Measurements from ENCODE around the gene BANK1. TPM values are rescaled to one million over a fixed set of nuclear protein-coding genes. Genes with fewer than 3 reads are reported as not detected.

Gene BANK1
- total RNA-seq, 1 experiment from 2014 or later = 52.6 TPM

DNA sequence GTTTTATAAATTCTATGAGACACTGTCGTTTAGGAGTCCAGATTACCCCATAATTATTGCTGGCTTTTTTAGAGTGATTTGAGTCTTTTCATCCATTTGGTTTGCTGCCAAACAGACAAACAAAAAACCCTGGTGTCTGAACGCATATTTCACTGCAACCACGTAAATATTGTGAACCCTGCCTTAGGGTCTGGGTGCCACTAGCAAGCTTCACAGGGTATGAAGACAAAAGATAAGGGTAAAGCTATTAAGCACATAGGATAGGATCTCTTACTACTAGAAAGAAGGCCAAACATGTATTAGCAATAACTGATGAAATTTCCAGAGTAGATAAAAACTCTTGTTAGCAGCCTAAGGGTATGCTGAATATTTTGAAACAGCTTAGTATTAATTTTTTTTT lies 143.3 kb downstream of the BANK1 start:
- Histone ChIP-seq H4K20me1 (ENCODE audit: insufficient read depth, low read depth, low read length) (no peaks in the 10 kb centered on the region), H3K4me1 (ENCODE audit: low read length) (peaks cover 12% of the 10 kb centered on the region), H3K9me3 (ENCODE audit: low read length) (no peaks in the 10 kb centered on the region), H3K4me3 (ENCODE audit: low read length) (no peak overlapping the region), H2AFZ (ENCODE audit: low read length) (no peak overlapping the region), H3K36me3 (ENCODE audit: insufficient read depth, low read length) (peaks cover 5% of the 10 kb centered on the region; the same call in 1 of the 2 replicates), H3K9ac (ENCODE audit: low read length) (no peak overlapping the region), H3K79me2 (ENCODE audit: low read length) (no peaks in the 10 kb centered on the region; the same call in 1 of the 2 replicates), H3K27me3 (ENCODE audit: low read length) (no peaks in the 10 kb centered on the region), H3K27ac (ENCODE audit: low read length) (no peak overlapping the region), H3K4me2 (ENCODE audit: low read depth, low read length, poor library complexity, severe bottlenecking) (no peak overlapping the region), H3K9me2 (replicated peaks; ENCODE audit: insufficient read depth, low read length) (no peaks in the 10 kb centered on the region)
- no peak for DNase-seq

DNA sequence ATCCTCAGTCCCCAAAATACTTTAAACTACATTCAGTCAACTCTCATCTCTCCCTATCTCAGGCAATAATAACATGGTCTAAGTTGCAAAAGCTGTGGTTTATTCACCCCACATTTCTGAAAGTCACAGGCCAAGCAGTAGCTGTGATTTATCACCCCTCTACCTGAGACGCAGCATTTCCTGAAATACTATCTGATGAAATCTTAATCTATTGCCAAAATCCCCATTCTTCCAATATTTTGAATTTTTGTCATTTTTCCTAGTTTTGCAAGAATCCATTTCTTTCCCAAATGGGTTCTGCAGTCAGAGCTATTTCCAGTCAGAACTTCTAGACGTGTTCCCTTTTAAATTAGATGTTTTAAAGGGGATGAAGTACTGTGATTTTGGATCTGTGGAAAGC lies 148.3 kb downstream of the BANK1 start:
- no peak for DNase-seq
- Histone ChIP-seq H3K4me3 (ENCODE audit: low read length) (no peak overlapping the region), H3K4me2 (ENCODE audit: low read depth, low read length, poor library complexity, severe bottlenecking) (peak overlapping the region; percentile 17), H3K79me2 (ENCODE audit: low read length) (peaks cover 4% of the 10 kb centered on the region; the same call in 1 of the 2 replicates), H3K4me1 (ENCODE audit: low read length) (peaks cover 57% of the 10 kb centered on the region), H2AFZ (ENCODE audit: low read length) (no peak overlapping the region), H3K9me3 (ENCODE audit: low read length) (no peaks in the 10 kb centered on the region), H3K27me3 (ENCODE audit: low read length) (no peaks in the 10 kb centered on the region), H4K20me1 (ENCODE audit: insufficient read depth, low read depth, low read length) (no peaks in the 10 kb centered on the region), H3K36me3 (ENCODE audit: insufficient read depth, low read length) (peaks cover 5% of the 10 kb centered on the region; the same call in 1 of the 2 replicates), H3K9me2 (replicated peaks; ENCODE audit: insufficient read depth, low read length) (no peaks in the 10 kb centered on the region), H3K27ac (ENCODE audit: low read length) (peak overlapping the region; percentile 86; the same call in 1 of the 2 replicates), H3K9ac (ENCODE audit: low read length) (no peak overlapping the region)

- H3K36me3 ChIP-seq (ENCODE audit: insufficient read depth, low read length) = no peaks in the 10 kb centered on the region
- H3K27me3 ChIP-seq (ENCODE audit: low read length) = no peaks in the 10 kb centered on the region
- H3K27ac ChIP-seq (ENCODE audit: low read length) = peak overlapping the region; percentile 86
- peak; percentile 59 for DNase-seq
- H3K4me3 ChIP-seq (ENCODE audit: low read length) = peak overlapping the region; percentile 30
- H3K4me1 ChIP-seq (ENCODE audit: low read length) = peaks cover 58% of the 10 kb centered on the region
- no peaks in the 10 kb centered on the region for H4K20me1 ChIP-seq (ENCODE audit: insufficient read depth, low read depth, low read length)
- H3K9ac ChIP-seq (ENCODE audit: low read length) = peak overlapping the region; percentile 31; the same call in 1 of the 2 replicates
- no peaks in the 10 kb centered on the region for H3K9me2 ChIP-seq (replicated peaks; ENCODE audit: insufficient read depth, low read length)
- no peak overlapping the region for H2AFZ ChIP-seq (ENCODE audit: low read length)
- peaks cover 4% of the 10 kb centered on the region; the same call in 1 of the 2 replicates for H3K79me2 ChIP-seq (ENCODE audit: low read length)
- peak overlapping the region; percentile 59 for H3K4me2 ChIP-seq (ENCODE audit: low read depth, low read length, poor library complexity, severe bottlenecking)
- no peaks in the 10 kb centered on the region for H3K9me3 ChIP-seq (ENCODE audit: low read length)
Observed at GRCh38 chr4:101941816-101942358, 151.4 kb downstream of the BANK1 start.

- Histone ChIP-seq H4K20me1 (ENCODE audit: insufficient read depth, low read depth, low read length) (no peaks in the 10 kb centered on the region), H3K9me2 (replicated peaks; ENCODE audit: insufficient read depth, low read length) (no peaks in the 10 kb centered on the region), H3K27ac (ENCODE audit: low read length) (peak overlapping the region; percentile 86), H3K36me3 (ENCODE audit: insufficient read depth, low read length) (no peaks in the 10 kb centered on the region), H2AFZ (ENCODE audit: low read length) (no peak overlapping the region), H3K9ac (ENCODE audit: low read length) (no peak overlapping the region), H3K4me3 (ENCODE audit: low read length) (no peak overlapping the region), H3K79me2 (ENCODE audit: low read length) (peaks cover 4% of the 10 kb centered on the region; the same call in 1 of the 2 replicates), H3K9me3 (ENCODE audit: low read length) (no peaks in the 10 kb centered on the region), H3K4me1 (ENCODE audit: low read length) (peaks cover 66% of the 10 kb centered on the region), H3K4me2 (ENCODE audit: low read depth, low read length, poor library complexity, severe bottlenecking) (no peak overlapping the region), H3K27me3 (ENCODE audit: low read length) (no peaks in the 10 kb centered on the region)
- no peak for DNase-seq
Observed at GRCh38 chr4:101942891-101943290, 152.4 kb downstream of the BANK1 start.

DNA sequence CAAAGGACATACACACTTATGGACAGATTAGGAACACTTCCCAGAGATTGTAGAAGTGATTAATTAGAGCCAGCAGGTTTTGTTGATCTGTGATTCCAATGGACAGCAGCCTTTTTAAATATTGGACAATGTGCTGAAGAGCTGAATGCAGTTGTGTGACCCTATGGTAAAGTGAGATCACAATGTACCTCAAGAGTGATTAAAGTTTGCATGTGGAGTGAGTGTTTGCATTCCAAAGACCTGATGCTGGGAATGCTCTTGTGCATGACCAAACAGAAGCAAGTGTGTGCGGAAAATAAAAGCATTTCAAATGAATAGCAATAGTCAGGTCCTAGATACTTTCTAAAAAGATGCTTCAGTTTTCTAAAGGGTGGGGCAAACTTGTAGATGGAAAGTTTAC lies 154.1 kb downstream of the BANK1 start:
- peaks cover 60% of the 10 kb centered on the region for H3K4me1 ChIP-seq (ENCODE audit: low read length)
- H3K9me3 ChIP-seq (ENCODE audit: low read length) = no peaks in the 10 kb centered on the region
- DNase-seq = no peak
- no peaks in the 10 kb centered on the region for H4K20me1 ChIP-seq (ENCODE audit: insufficient read depth, low read depth, low read length)
- H2AFZ ChIP-seq (ENCODE audit: low read length) = no peak overlapping the region
- no peak overlapping the region for H3K4me3 ChIP-seq (ENCODE audit: low read length)
- H3K79me2 ChIP-seq (ENCODE audit: low read length) = peaks cover 4% of the 10 kb centered on the region; the same call in 1 of the 2 replicates
- H3K27ac ChIP-seq (ENCODE audit: low read length) = no peak overlapping the region
- no peaks in the 10 kb centered on the region for H3K9me2 ChIP-seq (replicated peaks; ENCODE audit: insufficient read depth, low read length)
- no peaks in the 10 kb centered on the region for H3K27me3 ChIP-seq (ENCODE audit: low read length)
- H3K4me2 ChIP-seq (ENCODE audit: low read depth, low read length, poor library complexity, severe bottlenecking) = no peak overlapping the region
- no peaks in the 10 kb centered on the region for H3K36me3 ChIP-seq (ENCODE audit: insufficient read depth, low read length)
- no peak overlapping the region for H3K9ac ChIP-seq (ENCODE audit: low read length)

- Histone ChIP-seq H3K9ac (ENCODE audit: low read length) (no peak overlapping the region), H4K20me1 (ENCODE audit: insufficient read depth, low read depth, low read length) (no peaks in the 10 kb centered on the region), H3K79me2 (ENCODE audit: low read length) (no peaks in the 10 kb centered on the region), H3K9me3 (ENCODE audit: low read length) (no peaks in the 10 kb centered on the region), H3K4me3 (ENCODE audit: low read length) (no peak overlapping the region), H3K4me1 (ENCODE audit: low read length) (peaks cover 45% of the 10 kb centered on the region), H3K27ac (ENCODE audit: low read length) (peak overlapping the region; percentile 28), H2AFZ (ENCODE audit: low read length) (no peak overlapping the region), H3K27me3 (ENCODE audit: low read length) (no peaks in the 10 kb centered on the region), H3K9me2 (replicated peaks; ENCODE audit: insufficient read depth, low read length) (no peaks in the 10 kb centered on the region), H3K4me2 (ENCODE audit: low read depth, low read length, poor library complexity, severe bottlenecking) (no peak overlapping the region), H3K36me3 (ENCODE audit: insufficient read depth, low read length) (no peaks in the 10 kb centered on the region)
- DNase-seq = no peak
Observed at GRCh38 chr4:101948055-101948454, 157.5 kb downstream of the BANK1 start.

- no peaks in the 10 kb centered on the region for H3K36me3 ChIP-seq (ENCODE audit: insufficient read depth, low read length)
- peaks cover 48% of the 10 kb centered on the region for H3K4me1 ChIP-seq (ENCODE audit: low read length)
- no peaks in the 10 kb centered on the region for H3K79me2 ChIP-seq (ENCODE audit: low read length)
- no peak overlapping the region for H3K4me3 ChIP-seq (ENCODE audit: low read length)
- H3K9me3 ChIP-seq (ENCODE audit: low read length) = no peaks in the 10 kb centered on the region
- H3K9ac ChIP-seq (ENCODE audit: low read length) = no peak overlapping the region
- no peaks in the 10 kb centered on the region for H3K27me3 ChIP-seq (ENCODE audit: low read length)
- H3K27ac ChIP-seq (ENCODE audit: low read length) = no peak overlapping the region
- no peak overlapping the region for H3K4me2 ChIP-seq (ENCODE audit: low read depth, low read length, poor library complexity, severe bottlenecking)
- no peak overlapping the region for H2AFZ ChIP-seq (ENCODE audit: low read length)
- H3K9me2 ChIP-seq (replicated peaks; ENCODE audit: insufficient read depth, low read length) = no peaks in the 10 kb centered on the region
- H4K20me1 ChIP-seq (ENCODE audit: insufficient read depth, low read depth, low read length) = no peaks in the 10 kb centered on the region
- no peak for DNase-seq
Observed at GRCh38 chr4:101948951-101949350, 158.4 kb downstream of the BANK1 start.

GRCh38 chr4:101950258-101950979 lies 159.9 kb downstream of the BANK1 start:
- peak overlapping the region; percentile 7; the same call in 1 of the 2 replicates for H3K27ac ChIP-seq (ENCODE audit: low read length)
- no peaks in the 10 kb centered on the region for H3K27me3 ChIP-seq (ENCODE audit: low read length)
- H3K9me2 ChIP-seq (replicated peaks; ENCODE audit: insufficient read depth, low read length) = no peaks in the 10 kb centered on the region
- H3K4me3 ChIP-seq (ENCODE audit: low read length) = no peak overlapping the region
- H2AFZ ChIP-seq (ENCODE audit: low read length) = no peak overlapping the region
- H3K79me2 ChIP-seq (ENCODE audit: low read length) = no peaks in the 10 kb centered on the region
- no peak overlapping the region for H3K9ac ChIP-seq (ENCODE audit: low read length)
- peaks cover 57% of the 10 kb centered on the region for H3K4me1 ChIP-seq (ENCODE audit: low read length)
- DNase-seq = no peak
- H3K4me2 ChIP-seq (ENCODE audit: low read depth, low read length, poor library complexity, severe bottlenecking) = no peak overlapping the region
- no peaks in the 10 kb centered on the region for H3K9me3 ChIP-seq (ENCODE audit: low read length)
- no peaks in the 10 kb centered on the region for H4K20me1 ChIP-seq (ENCODE audit: insufficient read depth, low read depth, low read length)
- H3K36me3 ChIP-seq (ENCODE audit: insufficient read depth, low read length) = no peaks in the 10 kb centered on the region

All from Karpas-422 (cell line).